ENCODE measurements around the gene IL1RAPL2. TPM values are rescaled to one million over a fixed set of nuclear protein-coding genes. Genes with fewer than 3 reads are reported as not detected.

Gene IL1RAPL2
- total and polyA plus RNA-seq, 2 of the 8 experiments (the other 6 are each of a cell fraction or from before 2014, with no cell fraction given), result 0.20 to 1.3 TPM

DNA sequence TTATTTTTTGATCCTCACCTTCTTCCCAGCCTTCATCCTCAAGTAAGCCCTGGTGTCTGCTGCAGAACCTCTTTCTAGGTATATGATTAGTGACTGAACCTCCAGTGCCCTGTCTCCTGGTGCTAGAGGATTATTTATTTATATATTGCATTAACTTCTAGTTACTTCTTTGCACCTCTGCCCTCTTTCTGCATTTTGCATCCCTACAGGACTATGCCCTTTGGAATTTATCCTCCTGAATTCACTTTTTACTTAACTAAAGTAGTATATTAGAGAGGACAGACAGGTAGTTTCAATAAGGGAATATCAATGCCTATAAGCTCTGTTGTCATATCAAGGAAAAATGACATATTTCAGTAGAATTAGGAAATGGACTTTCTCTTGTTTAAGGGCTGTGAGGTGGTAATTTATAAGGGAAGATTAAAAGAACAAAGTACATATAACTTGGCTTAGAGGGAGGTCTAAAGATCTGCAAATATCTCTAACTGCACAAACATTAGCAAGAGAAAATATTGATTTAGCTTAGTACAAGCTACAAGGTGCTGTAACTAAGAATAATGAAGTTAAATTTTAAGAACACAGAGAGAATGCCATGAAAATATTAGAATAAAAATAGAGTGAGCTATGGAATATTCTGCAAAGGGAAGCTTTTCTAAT is 472.8 kb downstream of the IL1RAPL2 start:
- Histone ChIP-seq H3K4ac (replicated peaks; ENCODE audit: insufficient read length, low read depth, low read length) (no peak overlapping the region), H4K20me1 (replicated peaks in 1 of 2; ENCODE audit: control insufficient read depth in 1 of 2, insufficient read depth in 2 of 2, low read length in 2 of 2) (no peaks in the 10 kb centered on the region), H3K18ac (ENCODE audit: extremely low read depth, low read length) (no peak overlapping the region), H3K4me1 (replicated peaks in 1 of 4; ENCODE audit: control insufficient read depth in 3 of 4, insufficient read depth in 4 of 4, low read length in 3 of 4) (no peaks in the 10 kb centered on the region), H3K23me2 (ENCODE audit: low read depth, low read length) (no peaks in the 10 kb centered on the region), H4K5ac (ENCODE audit: insufficient read length, low read depth, low read length) (no peak overlapping the region), H3K27ac (ENCODE audit: low read depth, low read length) (no peak overlapping the region), H3K56ac (replicated peaks; ENCODE audit: insufficient read length, low read depth, low read length) (no peak overlapping the region), H3K4me3 (ENCODE audit: extremely low read depth in 1 of 4, insufficient read depth in 2 of 4, low read depth in 3 of 4, low read length in 4 of 4) (no peak overlapping the region), H2BK120ac (replicated peaks; ENCODE audit: low read depth, low read length) (no peak overlapping the region), H2BK20ac (ENCODE audit: low read length) (no peak overlapping the region), H3K27me3 (replicated peaks in 1 of 4; ENCODE audit: control insufficient read depth in 3 of 4, extremely low read depth in 1 of 4, insufficient read depth in 3 of 4, low read length in 3 of 4) (no peaks in the 10 kb centered on the region), H4K91ac (replicated peaks; ENCODE audit: insufficient read length, low read length) (no peak overlapping the region), H4K8ac (ENCODE audit: extremely low read depth, insufficient read depth, low read length) (no peak overlapping the region), H2BK15ac (ENCODE audit: low read length) (no peak overlapping the region), H3K36me3 (ENCODE audit: control insufficient read depth in 2 of 4, insufficient read depth in 4 of 4, low read length in 3 of 4) (no peaks in the 10 kb centered on the region), H3K9me3 (ENCODE audit: insufficient read depth in 2 of 2, low read depth in 1 of 2, low read length in 1 of 2) (peaks cover 0 to 11% of the 10 kb centered on the region in 2 experiments; a peak in 1 of 4 replicates), H2BK5ac (ENCODE audit: low read depth, low read length) (no peak overlapping the region), H2AFZ (ENCODE audit: low read length) (no peak overlapping the region), H3K79me1 (ENCODE audit: low read depth, low read length) (no peaks in the 10 kb centered on the region), H3K4me2 (ENCODE audit: insufficient read depth in 1 of 2, low read depth in 2 of 2, low read length in 2 of 2) (no peak overlapping the region), H3K14ac (ENCODE audit: insufficient read length) (no peak overlapping the region), H2BK12ac (ENCODE audit: low read depth, low read length) (no peak overlapping the region), H3K23ac (ENCODE audit: insufficient read length) (no peak overlapping the region), H2AK5ac (ENCODE audit: low read depth, low read length) (no peak overlapping the region), H3K79me2 (ENCODE audit: control insufficient read depth in 1 of 2, insufficient read depth in 2 of 2, low read length in 2 of 2) (no peaks in the 10 kb centered on the region), H3K9ac (replicated peaks in 1 of 4; ENCODE audit: extremely low read depth in 1 of 4, low read depth in 3 of 4, low read length in 3 of 4) (no peak overlapping the region)
- CTCF ChIA-PET (ENCODE audit: partially characterized antibody), result no interaction called here
- POLR2A ChIA-PET (ENCODE audit: partially characterized antibody), result no interaction called here
- DNase-seq (ENCODE audit: low read depth in 1 of 2, low spot score in 2 of 2), result no peak
- FAIRE-seq, result no peak
- TF ChIP-seq TAF7 (optimal IDR thresholded peaks at IDR 0.05; ENCODE audit: borderline replicate concordance, low read depth, low read length) (no peak), TCF12 (IDR thresholded peaks at IDR 0.05; ENCODE audit: low read depth, low read length) (no peak), SAP30 (IDR thresholded peaks at IDR 0.05; ENCODE audit: insufficient read depth, insufficient replicate concordance, low read length) (no peak), SP2 (IDR thresholded peaks at IDR 0.05; ENCODE audit: low read length) (no peak), SIX5 (IDR thresholded peaks at IDR 0.05; ENCODE audit: low read depth, low read length) (no peak), FOSL1 (IDR thresholded peaks at IDR 0.05; ENCODE audit: insufficient read depth, low read depth, low read length) (no peak), CHD1 (IDR thresholded peaks at IDR 0.05; ENCODE audit: low read depth, low read length) (no peak), RNF2 (IDR thresholded peaks at IDR 0.05; ENCODE audit: borderline replicate concordance, low read depth, low read length, missing control alignments, poor library complexity, severe bottlenecking) (no peak), YY1 (IDR thresholded peaks at IDR 0.05; ENCODE audit: low read depth, low read length) (no peak), RAD21 (IDR thresholded peaks at IDR 0.05 in 1 of 2, conservative IDR thresholded peaks at IDR 0.05 in 1 of 2; ENCODE audit: low read depth in 2 of 2, low read length in 2 of 2) (no peak), TBP (IDR thresholded peaks at IDR 0.05; ENCODE audit: low read depth, low read length) (no peak), BRCA1 (IDR thresholded peaks at IDR 0.05; ENCODE audit: low read depth, low read length) (no peak), ZNF274 (IDR thresholded peaks at IDR 0.05; ENCODE audit: borderline replicate concordance, extremely low read depth, low read length) (no peak), CBX5 (IDR thresholded peaks at IDR 0.05; ENCODE audit: low read depth, low read length) (no peak), KDM4A (IDR thresholded peaks at IDR 0.05; ENCODE audit: low read depth, low read length, severe bottlenecking) (no peak)

Data from H1 (cell line).